Measurements from ENCODE around the gene NHEJ1. TPM values are rescaled to one million over a fixed set of nuclear protein-coding genes. Genes with fewer than 3 reads are reported as not detected.
A peak's percentile ranks its signal among the peaks of the same experiment; 100 is the strongest.

Gene NHEJ1
- total RNA-seq, 2 experiments from 2014 or later = 19.1 to 23.1 TPM

- H3K9me3 Mint-ChIP-seq (ENCODE audit: insufficient read depth) = no peaks in the 10 kb centered on the region
- CTCF ChIA-PET = interaction anchor here (1.0 to 1.9 kb wide), 5 partner anchors 8 to 133 kb away, joined by 3 to 4 read pairs (median 4); no protein-coding TSS in a partner anchor
- H3K4me1 Mint-ChIP-seq (ENCODE audit: low read depth) = peaks cover 20% of the 10 kb centered on the region
- H3K36me3 Mint-ChIP-seq (ENCODE audit: low read depth) = peaks cover 4% of the 10 kb centered on the region
- DNase-seq = no peak
- no peak overlapping the region for H3K4me3 Mint-ChIP-seq
- H3K27me3 Mint-ChIP-seq (ENCODE audit: low read depth) = no peaks in the 10 kb centered on the region
- H3K27ac Mint-ChIP-seq = no peak overlapping the region
- POLR2A ChIA-PET = no interaction called here
- no peak for ATAC-seq
Measured at GRCh38 chr2:219163156-219163555, 2.5 kb upstream of the NHEJ1 start.

GRCh38 chr2:219161097-219161496 is 482 bp upstream of the NHEJ1 start:
- Mint-ChIP-seq H3K9me3 (ENCODE audit: insufficient read depth) (no peaks in the 10 kb centered on the region), H3K4me3 (peak overlapping the region; percentile 88), H3K27ac (peak overlapping the region; percentile 95), H3K4me1 (ENCODE audit: low read depth) (peaks cover 20% of the 10 kb centered on the region), H3K27me3 (ENCODE audit: low read depth) (no peaks in the 10 kb centered on the region), H3K36me3 (ENCODE audit: low read depth) (peaks cover 8% of the 10 kb centered on the region)
- CTCF ChIA-PET = interaction anchor here (2.7 to 6.3 kb wide), 4 partner anchors 21 to 133 kb away, joined by 9 to 93 read pairs (median 20); partner anchors contain the start of genes ABCB6, GLB1L and STK16
- no peak for DNase-seq
- no peak for ATAC-seq
- POLR2A ChIA-PET = no interaction called here

- ATAC-seq (no peak), DNase-seq (no peak)
- H3K27me3 Mint-ChIP-seq (ENCODE audit: low read depth) = no peaks in the 10 kb centered on the region
- ChIA-PET POLR2A (interaction anchor here (0.6 to 1.2 kb wide), 6 partner anchors 16 to 363 kb away, joined by 3 to 5 read pairs (median 3); partner anchors contain the start of genes GLB1L, STK16 and ZFAND2B), CTCF (interaction anchor here (0.8 to 6.3 kb wide), 44 partner anchors 9 to 370 kb away, joined by 3 to 93 read pairs (median 4); partner anchors contain the start of genes ABCB6, ANKZF1, ATG9A and CNPPD1)
- peak overlapping the region; percentile 88 for H3K4me3 Mint-ChIP-seq
- peaks cover 20% of the 10 kb centered on the region for H3K4me1 Mint-ChIP-seq (ENCODE audit: low read depth)
- H3K9me3 Mint-ChIP-seq (ENCODE audit: insufficient read depth) = no peaks in the 10 kb centered on the region
- peaks cover 8% of the 10 kb centered on the region for H3K36me3 Mint-ChIP-seq (ENCODE audit: low read depth)
- H3K27ac Mint-ChIP-seq = peak overlapping the region; percentile 95
Measured at GRCh38 chr2:219159771-219160185, 837 bp downstream of the NHEJ1 start.

- no peaks in the 10 kb centered on the region for H3K9me3 Mint-ChIP-seq (ENCODE audit: insufficient read depth)
- peaks cover 11% of the 10 kb centered on the region for H3K36me3 Mint-ChIP-seq (ENCODE audit: low read depth)
- no peak overlapping the region for H3K4me3 Mint-ChIP-seq
- ATAC-seq = no peak
- no peak overlapping the region for H3K27ac Mint-ChIP-seq
- peaks cover 20% of the 10 kb centered on the region for H3K4me1 Mint-ChIP-seq (ENCODE audit: low read depth)
- H3K27me3 Mint-ChIP-seq (ENCODE audit: low read depth) = no peaks in the 10 kb centered on the region
- no peak for DNase-seq
- POLR2A ChIA-PET = no interaction called here
- CTCF ChIA-PET = interaction anchor here (0.7 to 6.3 kb wide), 30 partner anchors 10 to 277 kb away, joined by 3 to 93 read pairs (median 8); partner anchors contain the start of genes ABCB6, CNPPD1, SLC23A3 and TUBA4B
Measured at GRCh38 chr2:219158586-219158985, 2.0 kb downstream of the NHEJ1 start.

GRCh38 chr2:219158025-219158424 is 2.6 kb downstream of the NHEJ1 start:
- ChIA-PET CTCF (interaction anchor here (1.0 to 6.3 kb wide), 16 partner anchors 13 to 178 kb away, joined by 3 to 93 read pairs (median 12); partner anchors contain the start of genes ABCB6, CNPPD1 and SLC23A3), POLR2A (interaction anchor here (1.2 kb wide), 1 partner anchor 17 kb away, joined by 3 read pairs; no protein-coding TSS in a partner anchor)
- H3K27me3 Mint-ChIP-seq (ENCODE audit: low read depth) = no peaks in the 10 kb centered on the region
- no peak overlapping the region for H3K4me3 Mint-ChIP-seq
- peaks cover 20% of the 10 kb centered on the region for H3K4me1 Mint-ChIP-seq (ENCODE audit: low read depth)
- no peak for ATAC-seq
- no peak for DNase-seq
- H3K27ac Mint-ChIP-seq = no peak overlapping the region
- H3K9me3 Mint-ChIP-seq (ENCODE audit: insufficient read depth) = no peaks in the 10 kb centered on the region
- H3K36me3 Mint-ChIP-seq (ENCODE audit: low read depth) = peaks cover 14% of the 10 kb centered on the region

GRCh38 chr2:219157396-219157795 is 3.2 kb downstream of the NHEJ1 start:
- POLR2A ChIA-PET = interaction anchor here (0.7 to 1.2 kb wide), 2 partner anchors 17 to 175 kb away, joined by 3 read pairs; partner anchors contain the start of gene RESP18
- peaks cover 14% of the 10 kb centered on the region for H3K36me3 Mint-ChIP-seq (ENCODE audit: low read depth)
- CTCF ChIA-PET = interaction anchor here (0.7 to 6.3 kb wide), 13 partner anchors 13 to 177 kb away, joined by 3 to 93 read pairs (median 5); partner anchors contain the start of gene SLC23A3
- H3K27ac Mint-ChIP-seq = no peak overlapping the region
- ATAC-seq = no peak
- no peaks in the 10 kb centered on the region for H3K27me3 Mint-ChIP-seq (ENCODE audit: low read depth)
- H3K4me1 Mint-ChIP-seq (ENCODE audit: low read depth) = peaks cover 20% of the 10 kb centered on the region
- H3K4me3 Mint-ChIP-seq = no peak overlapping the region
- DNase-seq = no peak
- H3K9me3 Mint-ChIP-seq (ENCODE audit: insufficient read depth) = no peaks in the 10 kb centered on the region

- no peak overlapping the region for H3K4me3 Mint-ChIP-seq
- peaks cover 18% of the 10 kb centered on the region for H3K36me3 Mint-ChIP-seq (ENCODE audit: low read depth)
- DNase-seq (peak; percentile 53), ATAC-seq (no peak)
- peaks cover 12% of the 10 kb centered on the region for H3K4me1 Mint-ChIP-seq (ENCODE audit: low read depth)
- no peaks in the 10 kb centered on the region for H3K9me3 Mint-ChIP-seq (ENCODE audit: insufficient read depth)
- H3K27me3 Mint-ChIP-seq (ENCODE audit: low read depth) = no peaks in the 10 kb centered on the region
- ChIA-PET CTCF (interaction anchor here (0.6 to 3.0 kb wide), 39 partner anchors 9 to 258 kb away, joined by 3 to 47 read pairs (median 4); partner anchors contain the start of gene CFAP65), POLR2A (no interaction called here)
- no peak overlapping the region for H3K27ac Mint-ChIP-seq
Measured at GRCh38 chr2:219155054-219155644, 5.5 kb downstream of the NHEJ1 start.

GRCh38 chr2:219149667-219150066 is 10.9 kb downstream of the NHEJ1 start:
- no peak for ATAC-seq
- no peak for DNase-seq
- H3K36me3 Mint-ChIP-seq (ENCODE audit: low read depth) = peaks cover 23% of the 10 kb centered on the region
- H3K27ac Mint-ChIP-seq = no peak overlapping the region
- no peaks in the 10 kb centered on the region for H3K4me1 Mint-ChIP-seq (ENCODE audit: low read depth)
- ChIA-PET POLR2A (no interaction called here), CTCF (interaction anchor here (1.0 to 1.9 kb wide), 5 partner anchors 15 to 145 kb away, joined by 3 to 5 read pairs (median 5); no protein-coding TSS in a partner anchor)
- H3K27me3 Mint-ChIP-seq (ENCODE audit: low read depth) = no peaks in the 10 kb centered on the region
- no peak overlapping the region for H3K4me3 Mint-ChIP-seq
- H3K9me3 Mint-ChIP-seq (ENCODE audit: insufficient read depth) = no peaks in the 10 kb centered on the region

- H3K4me3 Mint-ChIP-seq = no peak overlapping the region
- no peak overlapping the region for H3K27ac Mint-ChIP-seq
- H3K9me3 Mint-ChIP-seq (ENCODE audit: insufficient read depth) = no peaks in the 10 kb centered on the region
- no peaks in the 10 kb centered on the region for H3K27me3 Mint-ChIP-seq (ENCODE audit: low read depth)
- no peaks in the 10 kb centered on the region for H3K4me1 Mint-ChIP-seq (ENCODE audit: low read depth)
- ATAC-seq (no peak), DNase-seq (no peak)
- H3K36me3 Mint-ChIP-seq (ENCODE audit: low read depth) = peaks cover 36% of the 10 kb centered on the region
- CTCF ChIA-PET = no interaction called here
- POLR2A ChIA-PET = no interaction called here
Measured at GRCh38 chr2:219142329-219142728, 18.3 kb downstream of the NHEJ1 start.

GRCh38 chr2:219140722-219141121 is 19.9 kb downstream of the NHEJ1 start:
- H3K9me3 Mint-ChIP-seq (ENCODE audit: insufficient read depth) = no peaks in the 10 kb centered on the region
- no peak for DNase-seq
- POLR2A ChIA-PET = no interaction called here
- H3K4me3 Mint-ChIP-seq = no peak overlapping the region
- CTCF ChIA-PET = no interaction called here
- H3K4me1 Mint-ChIP-seq (ENCODE audit: low read depth) = no peaks in the 10 kb centered on the region
- H3K27me3 Mint-ChIP-seq (ENCODE audit: low read depth) = no peaks in the 10 kb centered on the region
- no peak for ATAC-seq
- H3K27ac Mint-ChIP-seq = no peak overlapping the region
- H3K36me3 Mint-ChIP-seq (ENCODE audit: low read depth) = peaks cover 29% of the 10 kb centered on the region

GRCh38 chr2:219133976-219134375 is 26.6 kb downstream of the NHEJ1 start:
- CTCF ChIA-PET = interaction anchor here (0.8 to 4.8 kb wide), 9 partner anchors 11 to 104 kb away, joined by 3 to 23 read pairs (median 4); no protein-coding TSS in a partner anchor
- Mint-ChIP-seq H3K27me3 (ENCODE audit: low read depth) (no peaks in the 10 kb centered on the region), H3K9me3 (ENCODE audit: insufficient read depth) (no peaks in the 10 kb centered on the region), H3K4me3 (no peak overlapping the region), H3K4me1 (ENCODE audit: low read depth) (no peaks in the 10 kb centered on the region), H3K27ac (no peak overlapping the region), H3K36me3 (ENCODE audit: low read depth) (no peaks in the 10 kb centered on the region)
- ATAC-seq (no peak), DNase-seq (no peak)
- POLR2A ChIA-PET = no interaction called here

- DNase-seq = no peak
- Mint-ChIP-seq H3K9me3 (ENCODE audit: insufficient read depth) (no peaks in the 10 kb centered on the region), H3K27me3 (ENCODE audit: low read depth) (no peaks in the 10 kb centered on the region), H3K36me3 (ENCODE audit: low read depth) (no peaks in the 10 kb centered on the region), H3K27ac (no peak overlapping the region), H3K4me3 (no peak overlapping the region), H3K4me1 (ENCODE audit: low read depth) (peaks cover 3% of the 10 kb centered on the region)
- ATAC-seq = no peak
- ChIA-PET CTCF (interaction anchor here (0.6 to 4.8 kb wide), 9 partner anchors 10 to 163 kb away, joined by 3 to 23 read pairs (median 3); partner anchors contain the start of gene CFAP65), POLR2A (no interaction called here)
Measured at GRCh38 chr2:219131744-219132143, 28.9 kb downstream of the NHEJ1 start.

Measured in activated CD8-positive, alpha-beta T cell treated with anti-CD3 and anti-CD28 coated beads, Interleukin-2, amount 10 ng/mL, durations not matched to agents 7 days and 5 days (primary cell).